ENCODE measurements around the gene CDC42EP4. TPM values are rescaled to one million over a fixed set of nuclear protein-coding genes. Genes with fewer than 3 reads are reported as not detected.

The CDC42EP4 gene
- total RNA-seq, 4 donors from 2014 or later = 45.1 to 63.9 (median 52.9) TPM

- H3K27ac ChIP-seq = peak overlapping the region in 1 of 4 donors; percentile 25
Observed at GRCh38 chr17:73301369-73301768, 10.4 kb downstream of the CDC42EP4 start.

GRCh38 chr17:73300392-73300791 lies 11.4 kb downstream of the CDC42EP4 start:
- peak overlapping the region in 3 of 4 donors; percentile 34 to 51 (median 45) for H3K27ac ChIP-seq
- no peak for TF ChIP-seq CTCF (IDR thresholded peaks at IDR 0.05)
- no peak overlapping the region for H3K4me3 ChIP-seq
- H3K4me1 ChIP-seq = peaks cover 12 to 93% (median 40%) of the 10 kb centered on the region in 3 donors
- H3K9me3 ChIP-seq = no peaks in the 10 kb centered on the region
- 62 to 64% methylated on average over 3 of the region's 3 CpGs for WGBS, 2 donors
- DNase-seq = no peak
- H3K36me3 ChIP-seq = no peaks in the 10 kb centered on the region
- intact Hi-C loops (cut with DNase I) = no loop called here
- H3K27me3 ChIP-seq = no peaks in the 10 kb centered on the region

More at GRCh38 chr17:73301369-73301768, 10.4 kb downstream of the CDC42EP4 start:
- Histone ChIP-seq H3K36me3 (no peaks in the 10 kb centered on the region), H3K27me3 (no peaks in the 10 kb centered on the region), H3K9me3 (no peaks in the 10 kb centered on the region), H3K4me1 (peaks cover 22 to 93% (median 49%) of the 10 kb centered on the region in 3 donors), H3K4me3 (no peak overlapping the region)
- no peak for DNase-seq
- TF ChIP-seq CTCF (IDR thresholded peaks at IDR 0.05) = no peak
- TF ChIP-seq POLR2A (IDR thresholded peaks at IDR 0.05) = no peak
- intact Hi-C loops (cut with DNase I) = no loop called here
- 75 to 78% methylated on average over 2 of the region's 2 CpGs for WGBS, 2 donors

- TF ChIP-seq CTCF (IDR thresholded peaks at IDR 0.05) = no peak
- no peak for TF ChIP-seq POLR2A (IDR thresholded peaks at IDR 0.05)
- Histone ChIP-seq H3K27me3 (no peaks in the 10 kb centered on the region), H3K9me3 (no peaks in the 10 kb centered on the region), H3K27ac (peak overlapping the region in 3 of 4 donors; percentile 2 to 48 (median 34)), H3K4me3 (peak overlapping the region in 1 of 4 donors; percentile 12), H3K36me3 (peaks cover 0 to 8% (median 0%) of the 10 kb centered on the region in 3 donors), H3K4me1 (peaks cover 8 to 93% (median 49%) of the 10 kb centered on the region in 3 donors)
- intact Hi-C loops (cut with DNase I) = no loop called here
- WGBS, 2 donors = 58 to 68% methylated on average over 14 to 15 of the region's 15 CpGs
- DNase-seq = no peak
Observed at GRCh38 chr17:73297934-73298861, 13.6 kb downstream of the CDC42EP4 start.

GRCh38 chr17:73293480-73293911 lies 18.3 kb downstream of the CDC42EP4 start:
- TF ChIP-seq CTCF (IDR thresholded peaks at IDR 0.05) = no peak
- TF ChIP-seq POLR2A (IDR thresholded peaks at IDR 0.05) = no peak
- Histone ChIP-seq H3K27me3 (no peaks in the 10 kb centered on the region), H3K4me3 (no peak overlapping the region), H3K36me3 (peaks cover 0 to 17% (median 0%) of the 10 kb centered on the region in 3 donors), H3K9me3 (no peaks in the 10 kb centered on the region), H3K27ac (peak overlapping the region; percentile 80 to 93 (median 85)), H3K4me1 (peaks cover 48 to 97% (median 72%) of the 10 kb centered on the region in 3 donors)
- 58 to 73% methylated on average over 6 to 9 of the region's 9 CpGs for WGBS, 2 donors
- DNase-seq = no peak
- intact Hi-C loops (cut with DNase I) = no loop called here

GRCh38 chr17:73293031-73293430 lies 18.8 kb downstream of the CDC42EP4 start:
- H3K36me3 ChIP-seq = peaks cover 0 to 17% (median 0%) of the 10 kb centered on the region in 3 donors

More at GRCh38 chr17:73293031-73293430, 18.8 kb downstream of the CDC42EP4 start:
- H3K27ac ChIP-seq = peak overlapping the region; percentile 80 to 93 (median 85)
- DNase-seq = no peak
- no peaks in the 10 kb centered on the region for H3K9me3 ChIP-seq
- TF ChIP-seq POLR2A (IDR thresholded peaks at IDR 0.05) = no peak
- TF ChIP-seq CTCF (IDR thresholded peaks at IDR 0.05) = no peak
- H3K27me3 ChIP-seq = no peaks in the 10 kb centered on the region
- peaks cover 50 to 97% (median 72%) of the 10 kb centered on the region in 3 donors for H3K4me1 ChIP-seq
- no peak overlapping the region for H3K4me3 ChIP-seq
- WGBS, 2 donors = 67 to 79% methylated on average over 7 to 8 of the region's 11 CpGs
- intact Hi-C loops (cut with DNase I) = no loop called here
